Activated effector memory CD4-positive, alpha-beta T cell treated with anti-CD3 and anti-CD28 coated beads, Interleukin-2, amount 50 U/mL, for 16 hours (primary cell): ENCODE data around the gene SRXN1.

Experiments used
- DNase-seq: peaks from one replicate; pipeline ENCODE4 v3.0.0-alpha.2; 2020

Gene SRXN1

DNA sequence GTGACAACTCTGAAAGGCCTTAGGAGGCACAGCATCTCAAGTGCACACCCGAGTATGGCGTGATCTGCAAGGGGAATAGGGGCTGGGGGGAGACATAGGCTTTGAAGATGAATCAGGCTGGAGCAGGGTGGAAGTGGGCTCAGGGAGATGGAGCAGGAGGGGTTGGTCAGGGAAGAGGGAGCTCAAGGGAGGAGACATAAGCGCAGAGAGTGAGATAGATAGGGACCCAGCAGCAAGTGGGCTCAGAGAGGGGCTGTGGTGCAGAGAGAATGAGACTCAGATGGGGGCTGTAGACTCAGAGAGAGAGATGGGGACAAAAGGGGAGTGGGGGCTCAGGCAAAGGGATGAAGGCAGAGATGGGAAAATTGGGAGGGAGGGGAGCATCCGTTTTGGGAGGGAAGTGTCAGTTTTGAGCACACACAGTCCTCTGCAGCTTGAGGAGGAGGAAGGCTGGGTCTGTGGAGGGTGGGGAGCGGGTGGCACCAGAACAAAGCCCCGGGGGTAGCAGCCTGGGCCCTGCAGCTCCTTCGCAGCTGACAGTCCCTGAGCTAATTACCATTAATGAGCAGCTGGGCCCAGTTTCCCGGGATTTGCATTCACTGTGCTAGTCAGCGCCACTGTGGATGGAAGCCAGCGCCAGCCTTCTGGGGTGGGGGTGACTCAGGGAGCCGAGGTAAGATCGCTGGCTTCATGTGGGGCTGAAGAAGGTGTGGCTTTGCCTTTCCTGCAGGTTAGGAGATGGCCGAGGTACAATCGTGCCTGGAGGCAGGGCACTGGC is 18.7 kb downstream of the SRXN1 start:
- DNase-seq, result no peak

DNA sequence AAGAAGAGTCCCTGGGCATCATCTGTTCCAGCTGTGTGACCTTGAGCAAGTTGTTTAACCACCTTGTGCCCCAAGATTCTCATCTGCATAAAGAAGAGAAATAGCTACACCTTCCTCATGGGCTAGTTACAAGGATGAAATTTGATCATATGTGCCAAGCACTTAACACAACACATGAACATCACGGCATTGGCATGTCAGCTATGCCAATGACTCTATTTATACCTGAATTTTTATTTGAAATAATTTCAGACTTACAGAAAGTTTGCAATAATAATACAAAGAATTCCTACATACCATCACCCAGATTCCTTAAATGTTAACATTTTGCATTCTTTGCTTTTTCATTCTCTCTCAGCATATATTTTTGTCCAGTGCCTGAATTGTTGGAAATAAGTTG is 21.9 kb downstream of the SRXN1 start:
- no peak for DNase-seq

DNA sequence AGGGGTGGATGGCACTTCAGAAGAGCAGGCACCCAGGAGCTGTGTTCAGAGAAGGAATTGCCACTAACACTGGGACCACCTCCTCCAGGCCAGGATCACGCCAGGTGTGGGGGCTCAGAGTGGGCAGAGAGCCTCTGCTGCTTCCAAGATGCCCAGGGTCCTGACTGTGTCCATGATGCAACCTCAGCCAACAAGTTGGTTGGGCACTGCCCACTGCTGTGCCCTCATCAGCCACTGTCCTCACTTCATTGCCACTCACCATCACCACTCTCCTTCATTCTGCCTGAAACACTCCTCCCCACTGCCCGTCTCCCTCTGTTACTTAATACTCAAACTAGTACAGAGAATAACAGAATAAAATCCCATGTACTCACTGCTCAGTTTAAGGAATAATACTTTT is 26.4 kb downstream of the SRXN1 start:
- no peak for DNase-seq

DNA sequence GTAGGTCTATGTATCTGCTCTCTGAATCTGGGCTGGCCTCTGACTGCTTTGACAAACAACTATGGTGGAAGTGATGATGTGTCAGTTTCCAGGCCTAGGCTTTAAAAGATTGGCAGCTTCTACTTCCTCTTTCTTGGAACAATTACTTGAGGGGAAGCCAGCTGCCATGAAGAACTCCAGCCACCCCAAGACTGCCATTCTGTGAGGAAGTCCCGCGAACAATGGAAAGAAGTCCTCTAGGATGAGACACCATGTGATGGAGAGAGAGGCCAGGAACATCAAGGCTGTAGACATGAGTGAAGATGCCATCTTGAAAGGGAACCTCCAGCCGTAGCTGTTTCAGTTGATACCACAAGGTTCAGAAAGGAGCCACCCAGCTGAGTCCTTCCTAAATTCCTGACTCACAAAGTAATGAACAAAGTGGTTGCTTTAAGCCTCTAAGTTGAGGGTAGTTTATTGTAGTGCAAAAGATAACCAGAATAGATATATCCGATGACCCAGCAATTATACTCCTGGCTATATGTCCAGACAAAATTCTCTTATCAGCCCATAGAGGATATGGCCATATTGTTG is 27.6 kb downstream of the SRXN1 start:
- no peak for DNase-seq

DNA sequence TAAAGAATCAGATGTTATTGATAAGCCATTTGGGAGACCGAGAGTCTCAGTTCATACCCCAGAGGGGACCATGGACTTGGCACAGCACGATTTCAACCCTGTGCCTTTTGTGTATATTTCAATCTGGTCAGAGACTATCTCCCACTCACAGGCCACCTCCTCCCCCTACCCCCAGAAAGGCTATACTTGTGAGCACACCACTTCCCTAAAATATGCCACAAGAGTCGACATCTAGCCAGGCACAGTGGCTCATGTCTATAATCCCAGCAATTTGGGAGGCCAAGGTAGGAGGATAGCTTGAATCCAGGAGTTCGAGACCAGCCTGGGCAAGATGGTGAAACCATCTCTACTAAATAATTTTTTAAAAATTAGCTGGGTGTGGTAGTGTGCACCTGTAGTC is 29.3 kb downstream of the SRXN1 start:
- no peak for DNase-seq

DNA sequence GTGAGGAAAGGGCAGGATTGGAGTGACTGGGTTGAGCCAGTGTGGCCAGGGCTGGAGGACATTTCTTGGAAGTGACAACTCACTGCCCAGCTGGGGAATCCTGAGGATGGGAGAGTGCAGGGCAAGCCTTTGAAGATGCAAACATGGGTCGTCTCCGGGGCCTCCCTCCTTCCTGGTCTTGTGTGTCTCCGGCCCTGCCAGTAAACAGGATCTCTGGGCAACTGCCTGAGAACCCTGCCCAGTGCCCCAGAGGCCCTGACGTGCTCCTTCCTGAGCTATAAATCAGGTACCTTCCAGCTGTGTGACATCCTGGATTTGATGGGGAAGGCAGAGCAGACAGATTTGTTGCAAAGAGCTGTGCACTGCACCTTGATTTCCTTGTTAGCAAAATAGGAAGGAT is 30.0 kb downstream of the SRXN1 start:
- no peak for DNase-seq

DNA sequence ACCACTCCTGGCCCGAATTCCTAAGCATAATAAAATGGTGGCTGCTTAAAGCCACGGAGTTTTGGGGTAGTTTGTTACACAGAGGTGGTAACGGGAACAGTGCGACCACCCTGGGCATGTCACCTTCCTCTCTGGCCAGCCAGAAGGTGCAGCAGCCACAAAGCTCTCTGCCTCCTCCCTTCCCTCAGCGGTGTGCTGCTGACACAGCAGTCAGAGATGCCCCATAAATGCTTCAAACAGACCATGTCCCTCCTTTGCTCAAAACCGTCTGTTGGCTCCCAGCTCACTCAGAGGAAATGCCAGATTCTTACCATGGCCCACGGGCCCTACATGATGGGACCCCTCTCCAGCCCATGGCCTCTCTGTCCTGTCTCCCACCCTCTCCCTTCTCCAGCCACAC is 30.8 kb downstream of the SRXN1 start:
- DNase-seq, result no peak

DNA sequence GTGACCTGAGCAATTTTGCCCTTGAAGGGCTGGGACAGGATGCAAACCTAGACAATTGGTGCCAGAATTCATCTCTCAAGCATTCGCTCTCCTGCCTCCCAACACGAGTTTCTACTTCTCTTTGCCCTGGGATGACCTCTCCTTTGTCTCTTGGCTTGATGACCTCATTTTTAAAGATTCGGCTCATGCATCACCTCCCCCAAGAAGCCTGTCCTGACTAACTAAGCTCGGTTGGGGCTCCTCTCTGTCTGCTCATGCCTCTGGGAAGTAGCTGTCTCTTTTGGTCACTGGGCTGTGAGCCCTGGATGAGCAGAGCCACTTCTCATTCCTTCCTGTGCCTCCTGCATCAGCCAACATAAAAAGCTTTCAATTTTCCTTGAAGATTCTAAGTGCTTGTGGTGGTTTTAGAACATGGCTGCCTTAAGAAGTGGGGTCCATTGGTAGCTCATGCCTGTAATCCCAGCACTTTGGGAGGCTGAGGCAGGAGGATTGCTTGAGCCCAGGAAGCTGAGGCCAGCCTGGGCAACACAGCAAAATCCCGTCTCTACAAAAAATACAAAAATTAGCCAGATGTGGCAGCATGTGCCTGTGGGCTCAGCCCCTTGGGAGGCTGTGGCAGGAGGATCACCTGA is 31.8 kb downstream of the SRXN1 start:
- DNase-seq, result no peak

DNA sequence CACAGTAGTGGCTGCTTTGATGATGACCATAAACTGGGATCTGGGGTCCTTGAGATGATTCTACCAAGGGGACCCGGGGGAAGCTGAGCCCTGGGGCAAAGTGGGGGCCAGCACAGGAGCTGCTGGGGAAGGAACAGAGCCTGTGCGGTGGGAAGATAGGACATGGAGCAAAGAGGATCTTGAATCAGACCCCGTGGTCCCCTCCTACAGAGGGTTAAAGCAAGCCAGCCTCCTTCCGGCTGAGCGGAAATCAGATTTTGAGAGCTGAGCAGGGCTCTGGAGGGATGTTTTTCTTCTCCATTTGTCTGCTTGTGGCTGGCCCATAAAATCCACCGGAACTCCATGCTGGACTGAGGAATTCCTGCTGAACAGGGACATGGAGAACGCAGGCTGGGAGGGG is 32.8 kb downstream of the SRXN1 start:
- DNase-seq, result no peak

DNA sequence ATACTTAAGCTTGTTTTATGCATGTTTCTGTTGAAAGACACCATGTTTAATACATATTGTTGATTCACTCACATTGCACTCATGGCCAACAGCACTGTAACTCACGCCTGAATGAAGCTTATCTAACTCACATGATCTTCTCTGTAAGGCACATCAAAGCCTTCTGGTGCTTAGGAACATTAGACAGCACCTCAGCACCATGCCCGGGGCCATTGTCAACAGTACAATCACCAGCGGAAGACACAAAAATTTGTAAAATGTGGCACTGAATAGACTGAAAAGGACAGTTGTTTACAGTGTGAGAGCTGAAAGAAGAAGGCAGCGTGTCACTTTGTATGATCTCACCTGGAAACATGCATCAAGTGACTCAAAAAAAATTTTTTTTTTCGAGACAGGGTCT is 34.0 kb downstream of the SRXN1 start:
- DNase-seq, result no peak

DNA sequence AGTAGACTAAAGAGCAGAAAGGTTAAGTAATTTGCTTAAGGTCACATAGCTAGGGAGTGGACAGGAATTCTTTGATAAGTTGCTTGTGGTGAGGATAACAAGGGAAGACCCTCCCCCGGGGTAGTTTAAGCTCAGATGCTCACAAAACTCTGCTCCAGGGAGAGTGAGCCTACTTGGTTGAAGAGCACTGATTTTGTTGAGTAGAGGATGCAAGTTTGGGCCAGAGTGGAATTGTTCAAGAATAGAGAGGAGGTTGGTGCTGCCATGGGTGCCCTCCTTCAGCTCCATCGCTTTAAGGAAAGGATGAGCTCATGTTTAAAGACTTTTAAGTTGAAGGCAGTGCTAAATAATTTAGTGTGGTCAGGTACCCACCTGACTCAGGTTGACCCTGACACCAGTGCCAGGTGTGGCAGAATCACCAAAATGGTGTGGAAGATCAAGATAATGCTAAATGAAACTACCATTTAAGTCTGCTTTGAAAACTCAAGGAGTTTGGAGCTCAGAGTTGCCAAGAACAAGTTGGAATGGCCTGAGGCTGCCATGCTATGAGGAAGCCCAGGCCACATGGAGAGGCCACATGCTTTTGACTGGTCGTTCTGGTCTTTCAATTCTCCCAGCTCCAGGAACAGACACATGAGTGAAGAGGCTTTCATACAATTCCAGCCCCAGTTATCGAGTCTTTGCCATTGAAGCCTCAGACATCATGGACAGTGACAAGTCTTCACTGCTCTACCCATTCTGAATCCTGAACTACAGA is 34.9 kb downstream of the SRXN1 start:
- no peak for DNase-seq

DNA sequence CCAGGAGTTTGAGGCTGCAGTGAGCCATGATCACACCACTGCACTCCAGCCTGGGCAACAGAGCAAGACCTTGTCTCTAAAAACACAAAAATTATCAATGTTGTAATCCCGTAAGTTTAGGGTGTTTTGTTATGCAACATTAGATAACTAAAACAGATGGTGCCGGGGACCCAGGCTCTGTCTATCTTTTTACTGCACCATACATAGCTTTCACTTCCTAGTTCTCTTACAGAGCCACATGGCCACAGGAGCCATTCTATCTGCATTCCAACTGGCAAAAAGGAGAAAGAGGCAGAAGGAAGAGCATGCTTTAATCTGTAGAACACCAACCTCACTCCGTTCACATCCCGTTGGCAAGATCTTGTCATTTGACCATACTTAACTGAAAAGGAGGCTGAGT is 37.5 kb downstream of the SRXN1 start:
- no peak for DNase-seq

DNA sequence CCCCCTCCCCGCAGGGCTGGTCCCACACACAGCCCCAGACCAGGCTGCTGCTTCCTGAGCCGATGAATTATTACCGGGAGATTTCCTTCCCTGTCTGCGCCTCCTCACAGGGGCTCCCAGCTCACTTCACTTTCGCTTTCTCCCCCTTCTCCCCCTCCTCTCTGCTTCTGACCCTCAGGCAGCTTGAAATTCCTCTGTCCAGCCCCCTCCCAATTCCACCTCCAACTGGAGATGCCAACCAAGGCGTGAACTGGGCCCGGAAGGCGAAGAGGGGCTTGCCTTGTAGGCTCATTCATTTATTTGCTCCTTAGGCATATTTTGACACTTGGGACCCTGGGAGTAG is 41.2 kb downstream of the SRXN1 start:
- DNase-seq, result no peak

DNA sequence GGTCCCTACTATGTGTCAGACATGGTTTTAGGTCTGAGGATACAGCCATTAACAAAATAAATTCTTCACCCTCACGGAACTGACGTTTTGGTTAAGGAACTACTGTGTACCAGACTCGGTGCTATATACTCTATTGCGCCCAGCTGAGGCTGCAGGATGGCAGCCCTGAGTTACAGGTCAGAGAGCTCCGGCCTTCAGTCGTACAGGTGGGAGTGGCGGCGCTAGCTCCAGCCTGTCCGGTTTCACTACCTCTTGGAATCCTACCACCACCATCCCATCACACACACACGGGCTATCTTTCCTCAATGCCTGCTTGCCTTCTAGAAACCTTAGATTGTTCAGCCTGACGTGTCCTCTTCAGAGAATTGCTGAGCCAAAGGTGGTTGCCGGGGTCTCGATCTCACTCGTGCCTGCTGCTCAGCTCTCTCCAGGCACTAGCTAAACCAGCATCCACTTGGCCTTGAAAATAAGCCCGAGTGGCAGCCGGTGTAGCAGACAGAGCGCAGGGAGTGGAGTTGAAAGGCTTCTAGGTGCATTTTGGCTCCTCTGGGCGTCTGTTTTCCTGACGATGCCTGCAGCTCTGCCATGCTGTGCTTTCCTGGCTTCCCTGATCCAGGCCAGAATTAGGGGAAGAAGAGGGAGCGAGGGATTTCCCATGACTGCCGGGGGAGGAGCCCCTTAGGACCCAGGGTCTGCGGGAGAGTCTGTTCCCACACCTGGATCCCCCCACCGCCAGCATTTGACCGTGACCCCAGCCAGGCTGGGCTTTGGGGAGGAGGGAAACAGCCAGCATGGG is 41.8 kb downstream of the SRXN1 start:
- DNase-seq, result no peak

DNA sequence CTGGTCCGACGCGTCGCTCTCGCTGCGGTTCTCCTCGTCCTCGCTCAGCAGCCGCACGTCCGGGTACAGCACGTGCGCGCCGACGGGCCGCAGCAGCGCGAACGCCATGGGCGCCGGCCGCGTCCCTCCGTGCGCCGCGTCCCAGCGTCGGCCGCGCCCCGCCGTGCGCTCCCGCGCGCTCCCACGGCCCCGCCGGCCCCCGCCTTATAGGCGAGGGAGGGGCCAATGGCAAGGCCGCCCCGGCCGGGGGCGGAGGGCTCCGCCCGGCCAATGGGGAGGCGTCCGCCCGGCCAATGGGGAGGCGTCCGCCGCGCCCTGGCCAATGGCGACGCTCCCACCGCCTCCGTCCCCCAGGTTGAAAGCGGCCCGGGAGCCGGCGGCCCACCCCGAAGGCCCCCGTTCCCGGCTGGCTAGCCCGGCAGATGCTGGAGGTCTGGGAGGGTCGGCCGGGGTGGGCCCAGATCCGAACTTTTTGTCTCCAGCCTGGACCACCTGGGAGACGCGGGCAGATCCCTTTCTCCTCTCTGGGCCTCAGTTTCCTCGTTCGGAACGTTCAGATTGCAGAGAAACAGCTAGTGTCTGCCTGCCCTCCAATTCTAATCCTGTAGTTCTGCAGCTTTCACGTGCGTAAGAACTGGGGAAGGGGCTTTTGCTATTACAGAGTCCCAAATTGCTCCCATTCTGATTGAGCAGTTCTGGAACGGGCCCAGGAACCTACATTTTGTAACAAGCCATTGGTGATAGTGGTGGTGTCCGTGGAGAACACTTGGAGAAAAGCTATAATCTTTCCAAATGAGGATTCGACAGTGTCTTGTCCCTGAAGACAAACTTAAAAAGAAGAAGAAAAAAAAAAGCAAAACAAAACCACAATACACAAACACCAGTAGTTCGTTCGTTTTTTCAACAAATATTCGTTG is 42.6 kb downstream of the SRXN1 start, which contains the start of gene TCF15:
TCF15 (minus strand) TSS at position 180 of the 917 bp plus-strand sequence; CDS start at position 108, 72 bp downstream.
- no peak for DNase-seq

DNA sequence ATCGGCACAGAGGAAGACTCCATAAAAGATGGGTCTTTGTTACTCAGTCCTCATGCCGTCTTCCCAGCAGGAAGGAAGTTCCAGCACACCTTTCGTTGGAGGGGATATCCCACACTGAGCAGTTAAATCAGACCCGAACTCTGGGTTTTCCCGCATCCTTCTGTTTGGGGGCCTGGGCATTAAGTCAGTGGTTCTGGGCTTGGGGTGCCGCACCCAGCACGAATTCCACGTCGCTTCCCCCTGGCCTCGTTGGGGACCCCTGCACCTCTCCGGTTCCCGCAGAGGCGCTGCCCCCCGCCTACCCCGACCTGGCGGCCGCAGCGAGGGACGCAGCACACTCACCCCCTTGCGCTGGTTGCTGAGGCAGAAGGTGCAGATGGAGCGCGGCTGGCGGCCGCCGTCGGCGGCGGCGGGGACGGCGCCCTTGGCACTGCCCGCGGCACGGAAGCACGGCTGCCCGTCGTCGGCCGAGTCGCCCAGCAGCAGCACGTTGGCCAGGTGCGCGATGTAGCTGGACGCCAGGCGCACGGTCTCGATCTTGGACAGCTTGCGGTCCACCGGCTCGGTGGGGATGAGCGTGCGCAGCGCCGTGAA is 43.5 kb downstream of the SRXN1 start:
- no peak for DNase-seq

DNA sequence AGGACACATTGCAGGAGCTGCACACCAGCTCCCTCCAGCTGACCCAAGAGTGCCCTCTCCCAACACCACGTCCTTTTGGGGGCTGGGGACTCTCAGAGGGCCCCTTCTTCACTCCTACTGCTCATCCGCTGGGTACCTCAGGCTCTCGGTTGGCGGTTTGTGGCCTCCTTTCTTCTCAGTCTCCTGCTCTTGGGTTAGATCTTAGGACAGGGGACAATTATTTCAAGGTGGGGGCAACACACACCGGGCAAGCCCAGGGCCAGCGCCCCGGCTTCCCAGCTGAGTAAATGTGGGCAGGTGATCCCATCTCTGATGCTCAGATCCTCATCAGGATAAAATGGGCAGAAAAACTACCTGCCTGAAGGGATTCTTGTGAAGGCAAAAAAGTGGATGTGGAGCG is 44.0 kb downstream of the SRXN1 start:
- DNase-seq, result no peak

DNA sequence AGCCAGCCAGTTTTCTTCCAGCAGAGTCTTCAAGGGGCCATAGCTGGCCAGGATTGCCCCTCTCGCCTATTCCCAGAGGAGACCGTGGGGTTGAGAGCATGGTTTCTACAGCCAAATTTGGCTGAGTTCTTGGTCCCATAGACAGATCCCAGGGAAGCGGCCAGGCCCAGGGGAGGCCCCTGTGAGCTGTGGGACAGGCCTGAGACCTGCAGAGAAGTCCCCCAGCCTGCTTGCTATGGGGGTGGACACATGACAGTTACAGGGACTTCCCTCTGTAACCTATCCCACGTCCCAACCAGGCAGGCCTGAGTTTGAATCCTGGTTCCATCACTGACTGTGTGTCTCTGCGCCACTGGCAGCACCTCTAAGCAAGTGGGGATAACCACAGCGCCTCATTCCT is 45.5 kb downstream of the SRXN1 start:
- no peak for DNase-seq

DNA sequence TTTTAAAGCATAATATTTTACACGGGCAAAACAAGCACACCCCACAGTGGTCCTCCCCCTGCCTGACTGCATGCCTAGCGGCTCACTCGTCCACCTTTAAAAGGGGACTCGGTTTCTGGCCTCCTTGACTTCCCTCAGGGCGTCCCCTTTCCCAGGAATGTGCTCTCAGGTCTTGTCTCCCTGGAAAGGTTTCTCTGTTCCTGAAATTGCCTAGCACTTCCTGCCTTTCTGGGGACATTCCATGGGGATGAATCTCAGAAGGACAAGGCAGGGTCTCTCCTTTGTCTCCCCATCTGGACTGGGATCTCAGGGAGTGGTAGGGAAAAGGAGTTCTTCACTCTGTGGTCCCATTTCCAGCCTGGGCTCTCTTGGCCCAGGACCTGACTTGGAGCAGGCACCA is 47.8 kb downstream of the SRXN1 start:
- no peak for DNase-seq

DNA sequence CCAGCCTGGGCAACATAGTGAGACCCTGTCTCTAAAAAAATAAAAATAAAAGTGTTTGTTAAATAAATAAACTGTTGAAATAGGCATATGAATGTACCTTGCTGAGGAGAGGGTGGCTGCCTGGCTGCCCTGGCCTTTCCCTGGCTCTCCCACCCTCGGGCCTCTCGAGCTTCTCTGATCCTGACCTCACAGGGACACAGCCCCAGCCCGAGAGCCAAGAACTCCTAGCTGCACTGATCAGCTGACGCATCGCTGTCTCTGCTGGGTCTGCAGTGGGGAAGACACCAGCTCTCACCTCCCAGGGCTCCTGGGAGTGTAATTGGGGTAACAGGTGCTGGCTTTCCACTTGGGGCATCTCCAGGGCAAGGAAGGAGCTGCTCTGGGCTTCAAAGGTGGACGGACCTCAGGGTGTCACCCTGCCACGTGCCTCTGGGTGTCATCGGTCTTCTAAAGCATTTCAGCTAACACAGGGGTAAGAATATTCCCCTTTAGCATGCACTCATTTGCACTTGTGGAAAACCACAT is 49.8 kb downstream of the SRXN1 start:
- no peak for DNase-seq
